ENCODE measurements around the gene MRPL38.

- peak; percentile 82 for TF ChIP-seq CTCF (conservative IDR thresholded peaks at IDR 0.05; ENCODE audit: low read length)
- TF ChIP-seq EZH2phosphoT487 (IDR thresholded peaks at IDR 0.05; ENCODE audit: borderline replicate concordance, low read depth, low read length): no peak
Measured at GRCh38 chr17:75895370-75896155, 9.1 kb downstream of the MRPL38 start.
